PC-3 (cell line): Measurements from ENCODE around the gene BHLHE23.
"Not testable (repeated sequence)": the region's sequence is repeated elsewhere in the genome, so short reads cannot be mapped to it uniquely, and the experiment has no call there.

ENCODE experiments used
- EZH2 ChIP-seq: fragments of 300-600 bp; sonication (generic); IDR thresholded peaks from one replicate; pipeline ENCODE4 v1.6.1; 2017; ENCODE audit warnings: antibody characterized with exemption, mild to moderate bottlenecking, low read length; ENCODE audit not compliant: unreplicated experiment
- EZH2phosphoT487 ChIP-seq: fragments of 300-600 bp; sonication (generic); IDR thresholded peaks from 2 replicates; pipeline ENCODE4 v1.6.1; 2018; ENCODE audit warnings: mild to moderate bottlenecking, antibody characterized with exemption, low read length, borderline replicate concordance
- TF ChIP-seq, protein P1 (sequence below): fragments of 300-600 bp; sonication (generic); conservative IDR thresholded peaks from 2 replicates; pipeline ENCODE4 v1.5.1; 2017; ENCODE audit warnings: antibody characterized with exemption, low read depth, mild to moderate bottlenecking, low read length

DNA sequence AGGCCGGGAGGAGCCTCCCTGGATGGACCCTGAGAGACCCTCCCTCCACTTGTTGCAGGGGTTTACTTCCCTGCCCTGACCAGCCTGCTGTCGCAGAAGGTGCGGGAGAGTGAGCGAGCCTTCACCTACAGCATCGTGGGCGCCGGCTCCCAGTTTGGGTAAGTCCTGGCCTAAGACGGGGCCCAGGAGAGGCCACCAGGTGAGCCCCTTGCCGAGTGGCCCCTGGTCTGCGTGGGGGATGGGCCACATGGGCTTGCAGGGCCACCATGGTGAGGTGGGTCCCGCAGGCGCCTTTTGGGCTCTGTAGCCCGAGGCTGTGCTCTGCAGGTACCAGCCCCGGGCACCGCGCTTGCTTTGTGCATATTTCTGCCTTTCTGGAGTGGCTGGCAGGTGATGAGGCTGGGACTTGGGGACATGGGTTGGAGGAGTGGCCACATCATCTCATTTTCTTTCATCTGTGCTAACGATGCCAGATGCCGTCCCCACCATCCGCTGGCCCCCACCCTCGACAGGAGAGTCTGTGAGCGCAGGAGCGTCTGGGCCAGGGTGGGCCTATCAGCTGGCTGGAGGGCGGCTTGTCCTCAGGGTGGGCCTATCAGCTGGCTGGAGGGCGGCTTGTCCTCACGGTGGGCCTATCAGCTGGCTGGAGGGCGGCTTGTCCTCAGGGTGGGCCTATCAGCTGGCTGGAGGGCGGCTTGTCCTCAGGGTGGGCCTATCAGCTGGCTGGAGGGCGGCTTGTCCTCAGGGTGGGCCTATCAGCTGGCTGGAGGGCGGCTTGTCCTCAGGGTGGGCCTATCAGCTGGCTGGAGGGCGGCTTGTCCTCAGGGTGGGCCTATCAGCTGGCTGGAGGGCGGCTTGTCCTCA, 46.1 kb downstream of the BHLHE23 start:
- TF ChIP-seq, protein P1, sequence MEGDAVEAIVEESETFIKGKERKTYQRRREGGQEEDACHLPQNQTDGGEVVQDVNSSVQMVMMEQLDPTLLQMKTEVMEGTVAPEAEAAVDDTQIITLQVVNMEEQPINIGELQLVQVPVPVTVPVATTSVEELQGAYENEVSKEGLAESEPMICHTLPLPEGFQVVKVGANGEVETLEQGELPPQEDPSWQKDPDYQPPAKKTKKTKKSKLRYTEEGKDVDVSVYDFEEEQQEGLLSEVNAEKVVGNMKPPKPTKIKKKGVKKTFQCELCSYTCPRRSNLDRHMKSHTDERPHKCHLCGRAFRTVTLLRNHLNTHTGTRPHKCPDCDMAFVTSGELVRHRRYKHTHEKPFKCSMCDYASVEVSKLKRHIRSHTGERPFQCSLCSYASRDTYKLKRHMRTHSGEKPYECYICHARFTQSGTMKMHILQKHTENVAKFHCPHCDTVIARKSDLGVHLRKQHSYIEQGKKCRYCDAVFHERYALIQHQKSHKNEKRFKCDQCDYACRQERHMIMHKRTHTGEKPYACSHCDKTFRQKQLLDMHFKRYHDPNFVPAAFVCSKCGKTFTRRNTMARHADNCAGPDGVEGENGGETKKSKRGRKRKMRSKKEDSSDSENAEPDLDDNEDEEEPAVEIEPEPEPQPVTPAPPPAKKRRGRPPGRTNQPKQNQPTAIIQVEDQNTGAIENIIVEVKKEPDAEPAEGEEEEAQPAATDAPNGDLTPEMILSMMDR, result not testable (repeated sequence)
- not testable (repeated sequence) for TF ChIP-seq EZH2, EZH2phosphoT487
